ENCODE results near the gene APLF. TPM values are rescaled to one million over a fixed set of nuclear protein-coding genes. Genes with fewer than 3 reads are reported as not detected.

The APLF gene
- polyA plus RNA-seq, 1 experiment: 3.6 TPM

DNA sequence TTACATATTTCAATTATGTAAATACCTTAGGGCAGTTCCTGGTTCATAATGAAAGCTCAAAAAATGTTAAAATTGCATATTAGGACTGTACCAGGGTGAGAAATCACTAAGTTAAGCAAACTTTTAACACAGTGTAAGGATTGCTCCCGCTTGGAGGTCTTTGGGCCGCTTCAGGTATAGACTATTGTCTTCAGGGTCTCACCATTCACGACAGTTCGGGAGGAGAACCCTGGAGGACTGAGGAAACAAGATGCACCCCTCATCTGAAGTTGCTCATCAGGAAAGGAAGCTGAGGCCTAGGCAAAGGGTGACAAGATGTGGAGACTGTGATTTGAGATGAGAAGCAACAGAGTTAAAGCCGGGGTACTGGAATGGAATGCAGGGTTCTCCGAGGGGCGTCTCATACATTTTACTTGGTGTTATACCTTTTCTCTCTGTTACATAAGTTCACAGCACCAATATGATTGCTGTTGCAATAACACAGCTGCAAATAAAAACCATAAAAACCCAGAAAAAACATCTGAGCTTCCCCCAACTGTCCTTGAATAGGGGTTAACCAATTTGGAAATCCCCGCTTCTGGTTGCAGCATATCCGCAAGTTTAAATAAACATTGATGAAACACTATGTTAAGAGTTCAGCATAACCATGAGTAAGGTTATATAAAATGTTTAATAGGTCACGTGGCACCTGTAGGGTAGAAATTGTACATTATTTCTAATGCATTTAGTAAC lies 40.4 kb upstream of the APLF start:
- peak; percentile 34 for DNase-seq (ENCODE audit: low read depth, low spot score)
- ChIA-PET POLR2A (no interaction called here), CTCF (interaction anchor here (0.8 to 1.7 kb wide), 3 partner anchors 15 to 135 kb away, joined by 3 to 9 read pairs (median 3); no protein-coding TSS in a partner anchor)
- Histone ChIP-seq H3K4me3 (ENCODE audit: low read depth, low read length) (no peak overlapping the region), H3K27me3 (ENCODE audit: control insufficient read depth, insufficient read depth, low read length) (no peaks in the 10 kb centered on the region), H3K27ac (ENCODE audit: low read depth, low read length) (no peak overlapping the region), H3K9me3 (ENCODE audit: control insufficient read depth, insufficient read depth, low read length) (peaks cover 4% of the 10 kb centered on the region)
- TF ChIP-seq, protein P1, sequence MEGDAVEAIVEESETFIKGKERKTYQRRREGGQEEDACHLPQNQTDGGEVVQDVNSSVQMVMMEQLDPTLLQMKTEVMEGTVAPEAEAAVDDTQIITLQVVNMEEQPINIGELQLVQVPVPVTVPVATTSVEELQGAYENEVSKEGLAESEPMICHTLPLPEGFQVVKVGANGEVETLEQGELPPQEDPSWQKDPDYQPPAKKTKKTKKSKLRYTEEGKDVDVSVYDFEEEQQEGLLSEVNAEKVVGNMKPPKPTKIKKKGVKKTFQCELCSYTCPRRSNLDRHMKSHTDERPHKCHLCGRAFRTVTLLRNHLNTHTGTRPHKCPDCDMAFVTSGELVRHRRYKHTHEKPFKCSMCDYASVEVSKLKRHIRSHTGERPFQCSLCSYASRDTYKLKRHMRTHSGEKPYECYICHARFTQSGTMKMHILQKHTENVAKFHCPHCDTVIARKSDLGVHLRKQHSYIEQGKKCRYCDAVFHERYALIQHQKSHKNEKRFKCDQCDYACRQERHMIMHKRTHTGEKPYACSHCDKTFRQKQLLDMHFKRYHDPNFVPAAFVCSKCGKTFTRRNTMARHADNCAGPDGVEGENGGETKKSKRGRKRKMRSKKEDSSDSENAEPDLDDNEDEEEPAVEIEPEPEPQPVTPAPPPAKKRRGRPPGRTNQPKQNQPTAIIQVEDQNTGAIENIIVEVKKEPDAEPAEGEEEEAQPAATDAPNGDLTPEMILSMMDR (IDR thresholded peaks at IDR 0.05; ENCODE audit: low read depth, low read length): no peak

GRCh38 chr2:68428126-68428525 lies 39.3 kb upstream of the APLF start:
- DNase-seq (ENCODE audit: low read depth, low spot score): no peak
- POLR2A ChIA-PET: no interaction called here
- TF ChIP-seq, protein P1 (IDR thresholded peaks at IDR 0.05; ENCODE audit: low read depth, low read length): no peak
- no peak overlapping the region for H3K4me3 ChIP-seq (ENCODE audit: low read depth, low read length)
- no peak overlapping the region for H3K27ac ChIP-seq (ENCODE audit: low read depth, low read length)
- H3K27me3 ChIP-seq (ENCODE audit: control insufficient read depth, insufficient read depth, low read length): no peaks in the 10 kb centered on the region
- CTCF ChIA-PET: no interaction called here
- peaks cover 7% of the 10 kb centered on the region for H3K9me3 ChIP-seq (ENCODE audit: control insufficient read depth, insufficient read depth, low read length)

- ChIA-PET CTCF (interaction anchor here (0.6 kb wide), 3 partner anchors 11 to 351 kb away, joined by 3 read pairs; no protein-coding TSS in a partner anchor), POLR2A (no interaction called here)
- TF ChIP-seq, protein P1 (IDR thresholded peaks at IDR 0.05; ENCODE audit: low read depth, low read length): no peak
Measured at GRCh38 chr2:68428746-68429145, 38.6 kb upstream of the APLF start.

DNA sequence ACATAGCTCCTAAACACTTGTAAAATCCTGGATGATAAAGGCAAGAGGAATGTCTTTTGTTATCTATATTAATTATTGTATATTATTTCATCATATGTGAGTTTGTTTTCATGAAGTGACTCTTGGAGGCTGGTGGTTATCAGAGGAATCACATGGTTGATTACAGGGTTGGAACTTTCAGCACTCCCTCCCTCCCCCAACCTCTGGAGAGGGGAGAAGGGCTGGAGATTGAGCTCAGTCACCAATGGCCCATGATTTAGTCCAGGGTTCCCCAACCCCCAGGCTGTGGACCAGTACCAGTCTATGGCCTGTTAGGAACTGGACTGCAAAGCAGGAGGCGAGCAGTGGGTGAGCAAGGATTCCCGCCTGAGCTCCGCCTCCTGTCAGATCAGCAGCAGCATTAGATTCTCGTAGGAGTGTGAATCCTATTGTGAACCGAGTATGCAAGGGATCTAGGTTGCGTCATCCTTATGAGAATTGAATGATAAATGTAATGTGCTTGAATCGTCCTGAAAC lies 38.0 kb upstream of the APLF start:
- peaks cover 8% of the 10 kb centered on the region for H3K9me3 ChIP-seq (ENCODE audit: control insufficient read depth, insufficient read depth, low read length)
- no peak overlapping the region for H3K4me3 ChIP-seq (ENCODE audit: low read depth, low read length)
- TF ChIP-seq, protein P1 (IDR thresholded peaks at IDR 0.05; ENCODE audit: low read depth, low read length): no peak
- no peak for DNase-seq (ENCODE audit: low read depth, low spot score)
- no peaks in the 10 kb centered on the region for H3K27me3 ChIP-seq (ENCODE audit: control insufficient read depth, insufficient read depth, low read length)
- no peak overlapping the region for H3K27ac ChIP-seq (ENCODE audit: low read depth, low read length)
- CTCF ChIA-PET: interaction anchor here (0.6 to 0.8 kb wide), 2 partner anchors 12 to 351 kb away, joined by 3 to 4 read pairs; no protein-coding TSS in a partner anchor
- POLR2A ChIA-PET: no interaction called here

More at GRCh38 chr2:68428746-68429145, 38.6 kb upstream of the APLF start:
- peaks cover 8% of the 10 kb centered on the region for H3K9me3 ChIP-seq (ENCODE audit: control insufficient read depth, insufficient read depth, low read length)
- no peak overlapping the region for H3K4me3 ChIP-seq (ENCODE audit: low read depth, low read length)
- DNase-seq (ENCODE audit: low read depth, low spot score): no peak
- H3K27ac ChIP-seq (ENCODE audit: low read depth, low read length): no peak overlapping the region
- H3K27me3 ChIP-seq (ENCODE audit: control insufficient read depth, insufficient read depth, low read length): no peaks in the 10 kb centered on the region

GRCh38 chr2:68431316-68431972 lies 35.9 kb upstream of the APLF start:
- no peak overlapping the region for H3K4me3 ChIP-seq (ENCODE audit: low read depth, low read length)
- H3K27me3 ChIP-seq (ENCODE audit: control insufficient read depth, insufficient read depth, low read length): no peaks in the 10 kb centered on the region
- H3K9me3 ChIP-seq (ENCODE audit: control insufficient read depth, insufficient read depth, low read length): peaks cover 4% of the 10 kb centered on the region; the same call in 1 of the 2 replicates
- TF ChIP-seq, protein P1 (IDR thresholded peaks at IDR 0.05; ENCODE audit: low read depth, low read length): no peak
- POLR2A ChIA-PET: no interaction called here
- DNase-seq (ENCODE audit: low read depth, low spot score): no peak
- CTCF ChIA-PET: no interaction called here
- H3K27ac ChIP-seq (ENCODE audit: low read depth, low read length): no peak overlapping the region
